Measurements from ENCODE around the gene WDR75.
A peak's percentile ranks its signal among the peaks of the same experiment; 100 is the strongest.

The WDR75 gene

DNA sequence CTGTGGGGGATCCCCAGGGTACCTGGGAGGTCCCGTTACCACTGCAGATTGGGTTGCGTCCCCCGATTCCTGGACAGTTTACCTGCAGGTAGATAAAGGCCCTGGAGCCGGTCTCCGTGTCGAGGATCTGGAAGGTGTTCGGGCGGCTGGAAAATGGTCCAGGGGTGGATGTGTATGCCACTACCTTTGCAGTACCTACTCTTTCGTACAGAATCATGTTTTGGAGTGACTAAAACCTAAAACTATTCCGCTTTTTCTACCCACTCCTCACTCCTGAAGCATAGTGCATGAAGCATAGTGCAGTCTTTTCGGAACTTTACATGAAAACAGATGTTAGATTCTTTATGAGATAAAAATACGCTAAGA, 418 bp downstream of the WDR75 start:
- peak overlapping the region; percentile 96 for H3K4me3 ChIP-seq (ENCODE audit: low read depth, low read length)
- TF ChIP-seq, protein P1, sequence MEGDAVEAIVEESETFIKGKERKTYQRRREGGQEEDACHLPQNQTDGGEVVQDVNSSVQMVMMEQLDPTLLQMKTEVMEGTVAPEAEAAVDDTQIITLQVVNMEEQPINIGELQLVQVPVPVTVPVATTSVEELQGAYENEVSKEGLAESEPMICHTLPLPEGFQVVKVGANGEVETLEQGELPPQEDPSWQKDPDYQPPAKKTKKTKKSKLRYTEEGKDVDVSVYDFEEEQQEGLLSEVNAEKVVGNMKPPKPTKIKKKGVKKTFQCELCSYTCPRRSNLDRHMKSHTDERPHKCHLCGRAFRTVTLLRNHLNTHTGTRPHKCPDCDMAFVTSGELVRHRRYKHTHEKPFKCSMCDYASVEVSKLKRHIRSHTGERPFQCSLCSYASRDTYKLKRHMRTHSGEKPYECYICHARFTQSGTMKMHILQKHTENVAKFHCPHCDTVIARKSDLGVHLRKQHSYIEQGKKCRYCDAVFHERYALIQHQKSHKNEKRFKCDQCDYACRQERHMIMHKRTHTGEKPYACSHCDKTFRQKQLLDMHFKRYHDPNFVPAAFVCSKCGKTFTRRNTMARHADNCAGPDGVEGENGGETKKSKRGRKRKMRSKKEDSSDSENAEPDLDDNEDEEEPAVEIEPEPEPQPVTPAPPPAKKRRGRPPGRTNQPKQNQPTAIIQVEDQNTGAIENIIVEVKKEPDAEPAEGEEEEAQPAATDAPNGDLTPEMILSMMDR (IDR thresholded peaks at IDR 0.05; ENCODE audit: low read depth, low read length), result no peak

DNA sequence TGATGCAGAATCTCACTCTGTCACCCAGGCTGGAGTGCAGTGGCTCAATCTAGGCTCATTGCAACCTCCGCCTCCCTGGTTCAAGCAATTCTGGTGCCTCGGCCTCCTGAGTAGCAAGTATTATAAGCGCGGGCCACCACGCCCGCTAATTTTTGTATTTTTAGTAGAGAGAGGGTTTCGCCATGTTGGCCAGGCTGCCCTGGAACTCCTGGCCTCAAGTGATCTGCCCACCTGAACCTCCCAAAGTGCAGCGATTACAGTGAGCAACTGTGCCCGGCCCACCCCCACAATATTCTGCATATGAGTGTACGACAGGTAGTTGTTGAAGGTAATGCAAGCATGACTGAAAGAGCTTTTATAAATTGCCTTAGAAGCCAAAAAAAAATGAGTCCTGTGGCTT, 1.2 kb downstream of the WDR75 start:
- peak overlapping the region; percentile 96 for H3K4me3 ChIP-seq (ENCODE audit: low read depth, low read length)
- TF ChIP-seq, protein P1 (IDR thresholded peaks at IDR 0.05; ENCODE audit: low read depth, low read length), result no peak

DNA sequence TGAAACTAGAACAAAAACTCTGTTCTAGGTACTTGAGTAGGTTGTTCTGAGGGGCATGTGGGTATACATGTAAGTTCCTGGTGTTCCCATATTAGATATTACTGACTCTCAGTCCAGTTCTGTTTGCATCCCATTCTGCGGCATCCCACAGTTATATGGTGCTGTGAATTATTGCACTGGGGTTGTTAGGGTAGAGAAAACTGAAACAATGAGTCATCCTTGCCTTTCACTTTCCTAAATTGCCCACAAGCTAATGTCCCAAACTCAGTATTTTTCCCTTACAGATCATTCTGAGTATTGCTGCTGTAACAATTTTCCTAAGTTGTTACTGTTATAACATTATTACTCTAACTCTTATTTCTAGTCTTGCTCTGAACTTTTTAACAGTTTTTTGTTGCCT, 3.0 kb downstream of the WDR75 start:
- TF ChIP-seq, protein P1 (IDR thresholded peaks at IDR 0.05; ENCODE audit: low read depth, low read length), result no peak
- H3K4me3 ChIP-seq (ENCODE audit: low read depth, low read length), result no peak overlapping the region

DNA sequence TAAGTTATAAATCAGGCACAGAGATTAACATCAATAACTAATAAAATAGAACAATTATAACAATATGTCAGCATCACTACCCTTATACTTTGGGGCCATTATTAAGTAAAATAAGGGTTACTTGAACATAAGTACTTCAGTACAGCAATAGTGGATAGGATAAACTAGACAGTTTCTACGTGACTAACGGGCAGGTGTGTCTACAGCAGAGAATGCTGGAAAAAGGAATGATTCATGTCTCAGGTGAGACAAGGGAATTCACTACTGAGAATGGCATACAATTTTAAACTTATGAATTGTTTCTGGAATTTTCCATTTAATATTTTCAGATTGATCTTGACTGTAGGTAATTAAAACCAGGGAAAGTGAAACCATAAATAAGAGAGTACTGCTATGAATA, 5.5 kb downstream of the WDR75 start:
- TF ChIP-seq, protein P1 (IDR thresholded peaks at IDR 0.05; ENCODE audit: low read depth, low read length), result no peak
- no peak overlapping the region for H3K4me3 ChIP-seq (ENCODE audit: low read depth, low read length)

DNA sequence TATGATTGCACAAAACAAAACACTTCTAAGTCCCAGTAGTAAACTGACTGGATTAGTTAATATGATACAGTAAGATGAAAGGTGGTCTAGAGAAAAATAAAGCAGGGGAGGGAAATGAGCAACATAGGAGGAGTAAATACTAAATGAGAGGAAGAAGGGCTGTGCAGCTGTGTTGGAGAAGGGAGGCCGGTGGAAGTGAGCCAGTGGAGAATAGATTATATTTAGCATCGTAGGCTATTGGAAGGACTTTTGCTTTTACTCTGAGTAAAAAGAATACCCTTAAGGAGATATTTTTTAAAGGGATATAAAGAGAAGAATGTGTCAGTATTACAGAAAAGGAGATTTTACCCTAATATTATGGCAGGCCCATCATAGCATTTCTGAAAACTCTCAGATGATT, 12.7 kb downstream of the WDR75 start:
- H3K4me3 ChIP-seq (ENCODE audit: low read depth, low read length), result no peak overlapping the region
- TF ChIP-seq, protein P1 (IDR thresholded peaks at IDR 0.05; ENCODE audit: low read depth, low read length), result no peak

DNA sequence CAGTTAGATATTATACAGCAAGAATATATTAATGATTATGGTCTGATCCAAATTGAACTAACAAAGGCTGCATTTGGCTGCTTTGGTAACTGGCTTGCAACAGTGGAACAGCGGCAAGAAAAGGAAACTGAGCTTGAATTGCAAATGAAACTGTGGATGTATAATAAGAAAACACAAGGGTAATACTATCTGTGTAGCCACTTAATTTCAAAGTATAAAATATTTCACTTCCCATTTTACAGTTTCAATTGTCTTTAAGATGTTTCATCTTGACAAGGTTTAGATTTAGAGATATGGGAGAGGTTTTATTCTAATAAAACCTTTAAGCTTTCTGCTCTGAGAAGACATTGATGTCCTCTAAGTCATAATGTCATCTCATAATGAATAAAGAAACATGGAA, 23.8 kb downstream of the WDR75 start:
- TF ChIP-seq, protein P1 (IDR thresholded peaks at IDR 0.05; ENCODE audit: low read depth, low read length), result no peak
- no peak overlapping the region for H3K4me3 ChIP-seq (ENCODE audit: low read depth, low read length)

DNA sequence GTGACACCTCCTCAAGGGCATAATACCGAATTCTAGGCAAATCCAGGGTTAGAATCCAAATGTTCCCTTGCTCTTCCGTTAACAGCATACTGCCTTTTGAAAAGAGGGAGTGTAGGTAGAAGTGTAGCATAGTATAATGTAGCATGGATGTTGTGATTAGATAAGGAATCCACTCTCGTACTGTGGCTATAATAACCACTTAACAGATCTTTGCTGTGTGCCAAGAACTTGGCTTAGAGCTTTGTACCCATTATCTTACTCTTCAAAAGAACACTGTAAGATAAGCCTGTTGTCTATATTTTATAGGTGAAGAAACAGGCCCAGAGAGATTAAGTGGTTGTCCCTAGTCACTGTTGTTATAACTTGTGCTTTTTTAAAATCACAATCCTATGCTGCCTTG, 24.2 kb downstream of the WDR75 start:
- TF ChIP-seq, protein P1 (IDR thresholded peaks at IDR 0.05; ENCODE audit: low read depth, low read length), result no peak
- H3K4me3 ChIP-seq (ENCODE audit: low read depth, low read length), result no peak overlapping the region
